Ectodermal cell (in vitro differentiated cells): ENCODE results near the gene RALGAPB.

ENCODE experiments used
- H3K27ac ChIP-seq: 2 replicates; pipeline ENCODE4 v1.7.0; 2013; ENCODE audit warnings: mild to moderate bottlenecking, low read depth, low read length; ENCODE audit not compliant: insufficient read depth, poor library complexity, severe bottlenecking
- H3K27me3 ChIP-seq: 2 replicates; pipeline ENCODE4 v1.7.0; 2013; ENCODE audit warnings: mild to moderate bottlenecking, low read length; ENCODE audit not compliant: insufficient read depth, control insufficient read depth, poor library complexity, severe bottlenecking
- H3K36me3 ChIP-seq: one replicate; pipeline ENCODE4 v1.7.0; 2013; ENCODE audit warnings: low read length; ENCODE audit not compliant: control insufficient read depth, insufficient read depth
- H3K4me1 ChIP-seq: one replicate; pipeline ENCODE4 v1.7.0; 2013; ENCODE audit warnings: low read length; ENCODE audit not compliant: control insufficient read depth, insufficient read depth
- H3K4me3 ChIP-seq: 2 replicates; pipeline ENCODE4 v1.7.0; 2013; ENCODE audit warnings: low read depth, low read length, control low read depth; ENCODE audit not compliant: insufficient read depth
- H3K9me3 ChIP-seq: 2 replicates; pipeline ENCODE4 v1.7.0; 2013; ENCODE audit warnings: mild to moderate bottlenecking, low read length, moderate library complexity; ENCODE audit not compliant: control insufficient read depth
- WGBS, 2 experiments: methylation state at CpG; one replicate each; pipeline ENCODE4 v1.1.7; 2013; ENCODE audit warnings: missing lambda C conversion rate in 2 of 2; 5-methylcytosine and 5-hydroxymethylcytosine counted together

Gene RALGAPB

DNA sequence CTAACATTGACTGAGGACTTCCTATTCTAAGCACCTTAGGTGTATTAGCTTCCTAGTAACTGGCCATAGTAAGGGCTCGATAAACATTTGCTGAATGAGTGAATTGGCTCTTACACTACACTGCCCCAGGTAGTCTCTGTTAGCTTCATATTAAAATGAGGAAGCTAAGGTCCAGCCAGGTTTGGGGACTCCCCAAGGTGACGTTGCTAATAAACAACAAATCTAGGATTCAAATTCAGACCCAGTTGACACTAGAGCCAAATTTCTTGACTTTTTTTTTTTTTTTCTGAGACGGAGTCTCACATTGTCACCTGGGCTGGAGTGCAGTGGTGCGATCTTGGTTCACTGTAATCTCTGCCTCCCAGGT lies 145.2 kb downstream of the RALGAPB start:
- Histone ChIP-seq H3K9me3 (no peaks in the 10 kb centered on the region), H3K4me1 (peaks cover 12% of the 10 kb centered on the region), H3K27ac (no peak overlapping the region), H3K36me3 (no peaks in the 10 kb centered on the region), H3K27me3 (no peaks in the 10 kb centered on the region), H3K4me3 (no peak overlapping the region)
- WGBS, 2 experiments, result 83 to 91% methylated on average over 4 of the region's 4 CpGs

GRCh38 chr20:38620441-38620840 lies 147.8 kb downstream of the RALGAPB start:
- Histone ChIP-seq H3K4me1 (peaks cover 16% of the 10 kb centered on the region), H3K36me3 (no peaks in the 10 kb centered on the region), H3K4me3 (no peak overlapping the region), H3K27me3 (no peaks in the 10 kb centered on the region), H3K27ac (no peak overlapping the region), H3K9me3 (no peaks in the 10 kb centered on the region)
- 75 to 76% methylated on average over 9 of the region's 9 CpGs for whole genome bisulfite sequencing, 2 experiments

DNA sequence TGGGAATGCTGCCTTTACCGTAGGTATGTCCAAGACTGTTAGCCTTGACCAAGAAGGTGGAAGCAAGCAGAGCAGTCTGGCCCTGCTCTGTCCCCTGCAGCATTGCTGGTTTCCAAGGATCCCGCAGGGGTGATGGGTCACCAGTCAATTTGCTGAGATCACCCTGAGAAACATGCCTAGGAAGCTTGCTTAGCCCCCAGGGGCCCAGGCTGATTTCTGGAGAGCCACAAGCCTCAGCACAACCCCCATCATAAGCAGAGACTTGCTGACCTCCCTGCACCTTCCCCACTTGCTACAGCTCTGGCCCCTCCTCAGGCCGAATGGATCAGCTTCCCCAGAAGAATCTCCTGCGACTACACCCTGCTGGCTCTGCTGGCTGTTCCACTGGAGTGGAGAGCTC lies 150.4 kb downstream of the RALGAPB start:
- WGBS, 2 experiments, result 81 to 90% methylated on average over 4 of the region's 4 CpGs

DNA sequence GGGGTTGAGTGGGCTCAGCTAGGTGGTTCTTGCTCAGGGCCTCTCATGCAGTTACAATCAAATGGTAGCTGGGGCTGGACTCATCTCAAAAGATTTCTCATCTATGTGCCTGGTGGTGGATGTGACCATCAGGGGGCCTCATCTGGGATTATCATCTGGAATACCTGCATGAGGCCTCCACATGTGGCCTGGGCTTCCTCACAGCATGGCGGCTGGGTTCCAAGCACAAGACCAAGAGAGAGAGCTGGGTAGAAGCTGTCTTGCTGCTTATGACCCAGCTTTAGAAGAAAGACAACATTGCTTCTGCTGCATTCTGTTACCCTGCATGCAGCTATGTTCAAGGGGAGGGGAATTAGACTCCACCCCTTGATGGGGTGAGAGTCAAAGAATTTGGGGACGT lies 151.4 kb downstream of the RALGAPB start:
- Histone ChIP-seq H3K4me3 (no peak overlapping the region), H3K27me3 (no peaks in the 10 kb centered on the region), H3K27ac (no peak overlapping the region), H3K36me3 (no peaks in the 10 kb centered on the region), H3K4me1 (peaks cover 11% of the 10 kb centered on the region), H3K9me3 (no peaks in the 10 kb centered on the region)
- 89 to 98% methylated on average over 2 of the region's 2 CpGs for WGBS, 2 experiments

More for the DNA sequence above, 150.4 kb downstream of the RALGAPB start:
- Histone ChIP-seq H3K4me1 (peaks cover 11% of the 10 kb centered on the region), H3K9me3 (no peaks in the 10 kb centered on the region), H3K27ac (no peak overlapping the region), H3K4me3 (no peak overlapping the region), H3K36me3 (no peaks in the 10 kb centered on the region), H3K27me3 (no peaks in the 10 kb centered on the region)

DNA sequence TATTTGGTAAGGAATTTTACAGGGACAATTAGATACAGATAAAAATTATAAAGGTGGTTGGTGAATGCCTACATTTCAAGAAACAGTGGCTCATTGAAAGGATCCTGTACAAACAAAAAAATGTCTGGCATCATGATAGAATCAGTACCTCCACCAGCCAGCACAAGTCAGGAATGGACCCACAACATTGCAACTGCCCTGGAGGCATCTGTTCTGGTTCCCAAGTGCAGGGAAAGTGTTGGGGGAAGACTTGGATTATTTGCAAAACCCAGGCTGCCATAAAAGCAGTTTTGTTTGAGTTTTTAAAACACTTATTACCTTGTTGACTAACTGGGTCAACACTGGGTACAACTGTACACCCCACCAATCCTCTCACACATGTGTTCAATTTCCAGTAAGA lies 153.3 kb downstream of the RALGAPB start:
- no peak overlapping the region for H3K27ac ChIP-seq
- peaks cover 4% of the 10 kb centered on the region for H3K4me1 ChIP-seq
- no peaks in the 10 kb centered on the region for H3K9me3 ChIP-seq
- no peak overlapping the region for H3K4me3 ChIP-seq
- H3K27me3 ChIP-seq, result no peaks in the 10 kb centered on the region
- H3K36me3 ChIP-seq, result no peaks in the 10 kb centered on the region

GRCh38 chr20:38626921-38627659 lies 154.4 kb downstream of the RALGAPB start:
- Histone ChIP-seq H3K9me3 (no peaks in the 10 kb centered on the region), H3K4me1 (peaks cover 4% of the 10 kb centered on the region), H3K4me3 (no peak overlapping the region), H3K36me3 (no peaks in the 10 kb centered on the region), H3K27ac (no peak overlapping the region), H3K27me3 (no peaks in the 10 kb centered on the region)
- WGBS, 2 experiments, result 92 to 94% methylated on average over 10 of the region's 10 CpGs
